KG1 (cell line): Measurements from ENCODE around the gene SHC1.
A peak's percentile ranks its signal among the peaks of the same experiment; 100 is the strongest.

Source experiments
- DNase-seq: peaks from one replicate; lab custom pipeline; 2025; lab: John Stamatoyannopoulos, UW

SHC1 gene

DNA sequence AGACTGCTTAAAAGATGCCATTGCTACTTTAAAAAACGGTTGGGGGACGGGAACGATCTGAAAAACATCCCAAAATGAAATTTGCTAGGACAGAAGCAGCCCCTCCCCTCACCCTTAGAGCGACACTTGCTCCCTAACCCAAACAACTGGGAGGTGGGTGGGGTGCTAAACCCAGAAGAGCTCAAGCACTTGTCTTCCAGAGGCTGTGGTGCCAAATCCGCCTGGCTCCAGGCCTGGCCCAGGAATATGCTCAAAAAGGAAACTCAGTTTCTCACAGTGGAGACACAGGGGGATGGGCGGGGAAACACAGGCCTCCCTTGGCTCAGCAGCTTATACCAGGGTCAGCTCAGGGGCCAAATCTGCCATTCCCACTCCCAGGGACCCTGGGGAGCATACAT lies 14.0 kb downstream of the SHC1 start:
- DNase-seq: no peak

DNA sequence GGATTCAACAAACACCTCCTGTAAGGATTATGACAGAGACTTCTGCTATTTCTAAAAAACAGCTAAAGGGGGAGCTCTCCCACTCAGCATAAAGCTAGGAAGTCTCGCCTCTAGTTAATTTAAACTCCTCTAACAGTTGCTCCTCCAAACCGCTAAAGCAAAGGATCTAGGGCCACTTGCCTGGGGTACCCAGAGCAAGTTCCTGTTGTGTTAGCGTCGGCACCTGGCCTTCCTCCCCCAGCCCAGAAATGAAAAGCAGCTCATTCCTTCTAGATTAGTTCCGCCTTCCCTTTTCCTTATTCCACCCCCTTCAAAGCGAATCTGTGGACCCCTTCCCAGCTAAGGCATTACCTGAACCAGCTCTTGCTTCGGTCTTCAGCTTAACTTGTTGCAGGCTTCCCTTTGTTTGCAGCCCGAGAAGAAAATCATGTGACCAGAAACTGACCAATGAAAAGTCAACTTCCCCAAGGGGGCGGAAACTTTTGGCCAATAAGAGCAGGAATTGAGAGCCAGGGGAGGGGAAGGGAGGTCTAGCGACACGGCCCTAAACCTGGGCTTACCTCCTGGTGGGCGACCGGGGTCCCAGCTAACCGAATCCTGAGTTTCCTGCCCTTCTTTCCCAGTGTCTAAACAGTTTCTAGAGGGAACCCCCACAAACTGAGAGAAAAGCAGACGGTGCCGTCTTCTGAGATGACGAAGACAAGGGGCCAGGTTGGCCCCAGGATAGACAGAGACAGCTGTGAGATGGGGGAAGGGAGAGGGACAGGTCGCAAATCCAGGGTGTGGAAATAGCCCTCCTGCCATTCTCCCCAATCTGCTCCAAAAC lies 14.6 kb downstream of the SHC1 start, which contains the start of gene PBXIP1:
PBXIP1 (minus strand) TSS at position 382 of the 826 bp plus-strand sequence. CDS start 2,378 bp downstream, outside the sequence.
- peak; percentile 83 for DNase-seq

DNA sequence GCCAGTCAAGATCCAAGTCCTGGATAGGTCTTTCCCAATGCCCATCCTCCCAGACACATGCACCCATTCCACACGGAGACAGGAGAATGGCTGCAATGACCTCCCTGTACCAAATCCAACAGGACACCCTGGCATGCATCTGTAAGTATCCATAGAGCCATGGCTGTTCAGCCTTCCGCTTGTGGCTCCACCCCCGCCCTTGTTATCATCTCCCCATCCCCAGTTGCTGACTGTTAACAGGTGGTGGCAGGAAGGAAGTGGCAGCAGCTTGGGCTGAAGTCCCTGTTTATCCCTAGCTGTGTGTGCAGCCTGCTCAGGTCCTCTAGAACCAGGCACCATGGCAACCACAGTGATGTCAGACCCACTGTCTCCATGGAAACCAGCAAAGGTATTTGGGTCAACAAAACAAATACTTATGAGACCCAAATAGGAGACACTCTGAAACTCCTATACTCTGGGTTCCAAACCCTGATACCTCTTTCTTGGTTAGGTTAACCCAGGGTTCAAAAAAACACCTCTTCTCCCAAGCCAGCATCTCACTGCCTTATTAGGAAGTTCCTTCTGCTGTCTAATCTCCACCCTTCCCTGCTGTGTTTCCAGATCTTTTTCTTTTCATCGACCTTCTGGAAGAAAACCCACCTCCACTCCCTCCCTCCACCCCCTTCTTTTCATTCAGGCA lies 15.4 kb downstream of the SHC1 start:
- no peak for DNase-seq

DNA sequence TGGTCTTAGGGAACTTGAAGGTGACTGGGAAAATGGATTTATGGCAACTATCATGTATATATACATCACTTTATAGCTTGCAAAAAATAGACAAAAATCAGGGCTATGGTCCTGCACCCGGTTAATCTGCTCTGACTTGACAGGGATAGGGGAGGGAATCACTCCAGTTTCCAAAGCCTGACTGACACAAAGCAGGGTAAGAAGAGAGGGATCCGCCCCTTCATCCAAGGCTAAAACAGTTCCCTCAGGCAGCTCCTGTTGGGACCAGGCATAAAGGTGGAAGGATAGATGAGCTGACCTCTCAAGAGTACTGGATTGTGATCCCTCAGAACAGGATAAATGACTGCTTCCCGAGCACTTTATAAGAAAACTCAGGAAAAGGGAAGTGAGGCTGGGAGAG lies 16.0 kb downstream of the SHC1 start:
- no peak for DNase-seq

DNA sequence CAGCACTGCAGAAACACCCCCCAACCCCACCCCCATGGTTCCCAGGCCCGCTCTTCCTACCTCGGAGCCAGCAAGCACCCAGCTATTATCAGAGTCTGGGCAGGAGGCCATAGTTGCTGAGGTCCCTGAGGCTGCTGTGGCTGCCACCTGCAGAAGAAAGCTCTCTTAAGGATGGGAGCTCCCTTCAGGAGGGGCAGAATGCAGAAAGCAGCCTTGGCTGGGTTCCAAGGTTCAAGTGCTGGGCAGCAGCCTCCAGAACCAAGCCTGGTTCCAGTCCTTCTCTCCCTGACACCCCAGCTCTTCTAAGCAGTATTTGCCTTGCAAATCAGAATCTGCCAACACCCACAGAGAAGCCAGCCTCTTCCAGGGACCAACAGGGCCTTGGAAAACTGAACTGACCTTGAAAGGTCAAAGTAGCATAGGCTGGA lies 16.9 kb downstream of the SHC1 start:
- DNase-seq: no peak

DNA sequence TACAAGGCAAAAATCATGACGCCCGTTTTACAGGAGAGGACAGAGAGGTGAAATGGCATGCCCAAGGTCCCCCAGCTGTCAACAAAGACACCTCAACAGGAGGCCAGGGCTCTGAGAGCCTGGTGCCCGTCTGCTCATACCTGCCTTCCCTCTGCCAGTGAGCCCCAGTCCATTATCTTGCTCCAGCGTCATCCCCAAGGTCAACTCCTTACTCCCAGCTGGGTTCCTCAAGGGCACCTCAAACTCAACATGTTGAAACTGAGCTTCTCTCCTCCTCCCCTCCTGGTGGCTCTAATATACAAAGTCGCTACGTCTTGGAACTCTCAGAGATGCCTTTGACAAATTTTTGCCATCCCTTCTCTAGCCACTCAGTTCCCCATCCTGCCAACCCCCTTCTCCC lies 17.9 kb downstream of the SHC1 start:
- DNase-seq: no peak

DNA sequence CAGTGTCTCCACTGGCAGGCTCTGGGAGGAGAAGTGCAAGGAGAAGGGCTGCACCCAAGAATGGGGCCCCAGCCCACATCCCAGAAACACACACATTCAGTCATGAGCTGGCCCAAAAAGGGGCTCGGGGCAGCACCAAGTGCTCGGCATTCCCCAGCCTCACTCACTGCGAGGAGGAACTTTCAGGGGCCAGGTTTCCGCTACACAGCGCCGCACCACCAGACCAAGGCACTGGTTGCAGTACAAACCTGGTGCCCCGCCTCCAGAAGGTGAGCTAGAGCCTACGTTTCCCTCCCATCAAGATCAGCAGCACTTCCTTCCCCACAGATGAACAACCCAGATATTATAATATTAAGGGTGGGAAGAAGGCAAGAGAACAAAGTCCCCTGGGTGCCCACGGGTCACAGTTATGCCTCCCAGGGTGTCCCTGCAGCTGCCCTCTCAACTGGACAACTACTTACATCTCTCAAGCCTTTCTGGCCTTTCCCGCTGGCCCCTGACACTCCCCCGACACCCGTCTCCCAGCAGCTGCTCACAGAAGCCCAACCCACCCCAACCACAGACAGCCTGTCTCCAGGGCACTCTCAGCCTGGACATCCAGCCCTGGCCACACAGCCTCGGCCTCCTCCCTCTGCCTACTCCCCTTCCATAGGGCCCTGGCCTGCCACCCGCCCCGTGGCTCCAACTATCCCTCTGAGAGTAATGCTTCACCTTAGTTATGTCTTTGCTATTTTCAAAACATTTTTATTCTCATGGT lies 18.5 kb downstream of the SHC1 start:
- no peak for DNase-seq

DNA sequence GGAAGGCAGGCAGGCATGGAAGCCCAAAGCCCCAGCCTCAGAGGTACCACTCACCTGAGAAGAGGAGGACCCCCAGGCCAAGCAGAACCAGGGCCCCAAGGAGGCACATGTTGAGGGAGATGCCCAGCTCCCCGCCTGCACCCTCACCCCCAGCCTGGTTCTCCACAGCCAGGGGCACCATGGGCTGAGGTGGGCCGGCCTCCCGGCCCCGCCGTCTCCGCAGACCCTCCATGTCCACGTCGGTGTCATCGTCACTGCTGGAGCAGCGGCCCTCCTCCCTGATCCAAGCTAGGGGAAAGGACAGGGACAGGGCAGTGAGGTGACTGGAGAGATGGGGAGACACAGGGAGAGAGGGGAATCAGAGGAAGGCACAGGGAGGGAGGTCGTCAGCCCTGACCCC lies 22.5 kb downstream of the SHC1 start:
- DNase-seq: no peak

DNA sequence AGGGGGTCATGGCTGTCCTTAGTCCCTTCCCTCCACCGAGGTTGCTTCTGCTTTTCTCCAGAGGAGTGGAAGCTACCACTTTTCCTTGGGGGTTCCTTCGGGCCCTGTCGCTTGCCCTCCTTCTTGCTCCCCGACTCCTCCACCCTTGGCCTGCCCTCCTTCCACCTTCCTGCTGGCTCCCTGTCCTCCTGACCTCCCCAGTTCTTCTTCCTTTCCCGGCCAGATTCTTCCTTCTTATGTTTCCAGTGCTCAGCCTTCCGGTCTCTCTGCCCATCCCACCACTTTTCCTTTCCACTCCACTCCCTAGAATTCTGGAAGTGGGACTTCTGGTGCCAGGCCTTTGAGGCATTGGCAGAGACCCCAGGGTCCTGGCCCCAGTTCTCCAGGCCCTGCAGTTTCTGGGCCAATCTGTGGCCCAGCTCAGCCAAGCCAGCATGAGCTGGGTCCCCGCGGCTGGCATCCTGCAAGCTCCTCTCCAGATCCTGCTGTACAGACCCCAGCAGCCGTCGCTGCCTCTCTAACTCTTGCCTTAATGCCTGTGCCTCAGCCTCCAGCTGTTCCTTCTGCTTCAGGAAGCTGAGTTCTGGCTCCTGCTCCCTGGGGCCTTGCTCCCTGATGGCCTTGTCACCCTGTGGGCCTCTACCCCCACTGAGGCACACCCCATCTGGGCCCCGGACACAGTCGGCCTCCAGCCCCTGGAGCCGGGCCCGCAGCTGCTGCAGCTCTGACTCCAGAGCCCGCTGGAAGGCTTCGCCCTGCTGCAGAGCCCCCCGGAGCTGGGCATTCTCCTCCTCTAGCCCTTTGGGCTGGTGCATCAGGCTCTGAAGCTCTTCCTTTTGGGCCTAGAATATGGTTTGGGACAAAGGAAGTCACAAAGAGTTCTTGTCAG lies 24.3 kb downstream of the SHC1 start:
- no peak for DNase-seq

DNA sequence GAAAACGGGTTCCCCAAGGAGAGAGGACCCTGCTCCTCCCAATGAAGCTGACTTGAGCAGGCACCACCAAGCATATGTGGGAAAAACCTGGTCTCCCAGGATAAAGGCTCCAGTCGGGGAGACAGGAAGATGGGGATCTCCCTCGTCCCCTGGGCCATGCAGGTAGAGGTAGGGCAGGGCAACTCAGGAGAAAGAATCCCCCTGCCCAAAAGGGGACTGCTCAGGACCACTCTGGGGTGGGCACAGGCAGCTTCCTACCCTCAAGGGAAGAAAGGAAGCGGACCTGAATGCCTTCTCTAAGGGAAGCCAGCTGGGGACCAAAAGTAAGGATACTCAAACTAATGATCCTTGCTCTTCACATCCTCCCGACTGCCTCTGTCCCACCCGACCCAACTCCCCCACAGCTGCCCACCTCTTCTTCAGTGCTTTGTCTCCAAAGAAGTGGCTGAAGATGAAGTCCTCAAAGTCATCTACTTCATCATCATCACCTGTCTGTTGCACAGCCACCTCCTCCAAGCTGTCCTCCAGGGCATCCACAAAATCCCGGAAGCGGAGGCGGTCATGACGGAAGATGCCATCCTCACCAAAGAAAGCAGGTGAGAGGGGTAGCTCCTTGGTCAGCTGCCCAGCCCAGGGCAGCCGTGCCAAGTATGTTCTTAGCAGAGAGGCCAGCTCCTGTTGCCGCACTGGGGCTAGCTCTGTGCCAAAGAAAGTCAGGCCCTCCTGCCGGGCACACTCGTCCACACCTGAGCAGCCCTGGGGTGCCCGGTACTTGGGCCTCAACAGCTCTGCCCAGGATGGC lies 25.2 kb downstream of the SHC1 start:
- DNase-seq: no peak

DNA sequence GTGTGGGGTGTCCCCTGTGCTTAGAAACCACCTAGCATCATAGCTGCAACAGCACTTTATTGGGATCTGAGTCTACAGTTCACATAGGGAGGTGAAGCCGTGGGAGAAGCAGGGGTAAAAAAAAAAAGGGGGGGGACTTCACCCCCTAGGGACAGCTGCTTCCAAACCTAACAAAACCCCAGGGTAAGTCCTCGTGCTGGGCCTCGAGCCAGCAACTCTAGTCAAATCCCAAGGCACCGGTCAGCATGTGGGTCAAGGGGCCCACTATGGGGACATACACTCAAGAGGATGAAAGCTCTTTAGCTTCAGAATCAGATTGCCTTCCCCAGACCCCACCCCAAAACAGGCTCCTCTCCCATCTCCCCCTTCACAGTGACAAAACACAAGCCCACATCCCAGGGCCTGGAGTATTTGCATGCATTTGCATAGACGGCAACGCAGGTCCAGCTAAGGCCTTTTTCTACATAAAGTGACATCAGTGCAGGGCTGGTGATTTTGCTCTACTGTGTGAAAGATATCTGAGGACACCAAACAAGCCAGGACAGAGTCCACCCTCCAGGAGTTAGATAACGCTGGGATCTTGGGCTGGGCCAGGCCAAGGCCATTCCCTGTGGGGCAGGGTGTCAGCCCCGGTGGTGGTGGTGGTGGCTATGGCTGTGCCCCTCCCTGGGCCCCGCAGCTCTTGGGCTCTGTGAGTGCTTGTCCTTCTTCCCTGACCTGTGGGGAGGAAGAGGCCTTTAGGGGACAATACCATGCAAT lies 26.0 kb downstream of the SHC1 start:
- no peak for DNase-seq

DNA sequence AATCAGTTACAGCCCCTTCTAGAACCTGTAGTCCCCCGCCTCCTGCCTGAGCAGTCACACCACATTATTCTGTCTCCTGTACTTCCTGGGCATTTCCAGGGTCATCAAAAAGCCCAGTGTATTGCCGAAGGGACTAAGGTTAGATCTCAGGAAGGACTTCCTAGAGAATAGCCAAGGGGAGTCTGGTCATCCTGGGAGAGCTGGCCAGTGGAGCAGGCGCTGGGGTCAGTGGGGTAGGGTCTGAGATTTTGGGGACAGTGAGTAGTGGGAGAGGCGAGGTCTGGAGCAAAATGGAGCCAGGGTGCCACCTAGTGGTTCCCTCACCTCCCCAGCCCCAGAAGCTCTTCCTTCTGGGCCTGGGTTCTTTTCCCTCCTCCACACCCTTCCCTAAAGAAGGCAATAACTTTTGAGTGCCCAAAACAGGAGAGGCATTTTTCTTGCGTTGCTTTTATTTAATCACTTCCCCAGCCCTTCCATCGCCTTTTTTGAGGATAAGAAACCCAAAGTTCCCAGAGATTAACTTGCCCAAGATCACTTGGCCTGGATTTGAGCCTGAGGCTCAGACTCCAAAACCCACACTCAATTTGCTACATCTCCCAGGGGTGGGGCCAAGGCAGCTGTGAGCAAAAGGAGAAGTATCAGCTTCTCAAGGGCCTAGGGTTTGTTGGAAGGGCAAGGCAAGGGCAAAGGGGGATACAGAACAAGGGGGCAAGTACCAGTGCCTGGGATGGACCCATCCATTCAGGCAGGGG lies 26.7 kb downstream of the SHC1 start:
- DNase-seq: peak; percentile 28

DNA sequence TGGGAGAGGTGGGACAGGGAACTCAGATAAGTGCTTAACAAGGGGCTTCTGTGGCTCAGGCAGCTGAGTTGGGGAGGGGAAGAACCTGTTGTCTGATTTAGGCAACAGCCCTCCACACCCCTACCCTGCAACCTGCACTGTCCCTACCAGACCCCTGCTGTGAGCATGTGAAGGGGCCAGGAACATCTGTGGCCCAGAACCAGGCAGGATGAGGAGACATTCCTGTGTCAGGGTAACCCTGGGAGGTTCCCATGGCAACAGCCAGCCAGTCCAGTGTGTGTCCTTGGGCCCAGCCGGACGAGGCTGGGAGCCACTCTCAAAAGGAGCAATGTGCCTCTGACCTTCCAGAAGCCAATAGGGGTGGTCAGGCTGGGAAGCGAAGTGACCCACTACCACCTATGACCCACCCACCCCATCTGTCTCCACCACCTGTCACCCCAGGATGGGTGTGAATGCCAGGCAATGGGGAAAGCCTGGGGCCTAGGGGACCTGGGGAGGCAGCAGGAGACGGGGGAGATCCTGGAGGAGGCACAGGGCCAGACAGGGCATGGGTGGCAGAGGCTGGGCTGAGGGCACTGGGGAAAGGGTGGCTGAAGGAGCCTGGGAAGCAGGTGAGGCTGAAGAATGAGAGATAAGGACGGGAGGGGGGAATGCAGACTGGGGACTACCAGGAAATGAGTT lies 29.1 kb downstream of the SHC1 start:
- DNase-seq: no peak

DNA sequence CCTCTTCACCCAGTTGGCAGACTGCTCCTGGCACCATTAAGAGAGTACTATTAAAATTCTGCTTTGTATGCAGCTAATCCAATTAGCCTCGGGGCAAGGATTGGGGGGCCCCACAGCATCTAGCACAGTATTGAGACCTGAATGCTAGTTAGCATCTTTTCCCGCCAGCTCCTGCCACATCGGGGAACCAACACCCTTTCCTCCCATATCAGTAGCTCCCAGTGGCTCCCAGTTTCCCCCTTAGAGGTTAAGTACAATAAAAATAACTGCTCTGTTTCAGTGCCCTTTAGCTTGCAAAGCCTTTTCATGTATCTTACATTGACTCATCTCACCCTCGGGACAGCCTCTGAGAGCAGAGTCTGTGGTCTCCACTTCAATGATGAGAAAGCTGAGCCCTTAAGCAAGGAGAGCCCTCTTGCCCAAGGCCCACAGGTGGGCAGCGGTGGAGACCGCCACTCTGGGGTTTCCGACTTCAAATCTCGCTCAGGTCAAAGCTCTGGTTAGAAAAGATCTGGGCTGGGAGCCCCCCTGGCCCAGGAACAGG lies 29.8 kb downstream of the SHC1 start:
- no peak for DNase-seq

DNA sequence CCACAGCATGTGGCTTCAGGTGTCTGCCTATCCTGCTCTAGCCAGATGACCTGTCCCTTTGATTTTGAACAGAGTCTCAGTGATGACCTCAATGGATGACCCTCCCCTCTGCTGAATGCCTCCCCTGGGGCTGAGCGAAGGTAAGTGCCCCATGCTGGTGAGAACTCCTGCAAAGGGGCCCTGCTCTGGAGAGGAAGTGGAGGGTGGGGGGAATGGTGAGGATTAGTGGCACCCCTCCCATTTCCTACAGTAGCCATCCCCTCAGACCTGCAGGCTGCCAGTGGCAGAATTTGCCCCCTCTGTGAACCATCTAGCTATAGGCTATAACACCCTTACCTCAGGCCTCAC lies 30.4 kb downstream of the SHC1 start:
- DNase-seq: no peak

DNA sequence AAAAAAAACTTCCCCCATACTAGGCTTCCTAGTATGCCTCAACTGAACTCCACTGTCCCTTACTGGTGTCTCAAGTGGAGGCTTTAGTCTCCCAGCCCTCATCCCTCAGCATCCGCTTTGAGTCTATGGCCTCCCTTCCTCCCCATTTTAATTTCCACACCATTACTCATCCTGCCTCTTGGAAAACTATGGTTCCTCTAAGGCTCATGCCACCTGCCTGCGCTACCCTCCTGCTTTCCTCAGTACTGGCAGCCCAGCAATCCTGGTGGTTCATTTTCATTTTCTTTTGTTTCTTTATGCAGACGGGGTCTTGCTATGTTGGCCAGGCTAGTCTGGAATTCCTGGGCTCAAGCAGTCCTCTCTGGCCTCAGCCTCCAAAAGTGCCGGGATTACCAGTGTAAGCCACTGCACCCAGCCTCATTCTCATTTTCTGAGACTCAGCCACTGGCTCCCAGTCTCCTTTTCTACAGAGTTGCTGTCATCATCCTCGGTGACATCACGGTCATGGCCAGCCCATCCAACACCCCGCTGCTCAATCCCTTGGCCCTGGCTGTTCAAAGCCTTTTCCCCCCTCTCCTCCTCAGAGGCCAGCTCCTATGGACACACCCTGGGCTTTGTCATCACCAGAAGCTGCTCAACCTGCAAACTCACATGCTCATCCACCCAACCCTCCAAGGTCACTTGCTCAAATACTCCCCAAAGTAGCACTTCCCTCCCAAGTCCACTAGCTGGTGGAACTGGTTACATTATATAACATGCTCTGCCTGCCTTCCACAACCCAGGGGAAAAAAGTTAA lies 31.7 kb downstream of the SHC1 start:
- no peak for DNase-seq

DNA sequence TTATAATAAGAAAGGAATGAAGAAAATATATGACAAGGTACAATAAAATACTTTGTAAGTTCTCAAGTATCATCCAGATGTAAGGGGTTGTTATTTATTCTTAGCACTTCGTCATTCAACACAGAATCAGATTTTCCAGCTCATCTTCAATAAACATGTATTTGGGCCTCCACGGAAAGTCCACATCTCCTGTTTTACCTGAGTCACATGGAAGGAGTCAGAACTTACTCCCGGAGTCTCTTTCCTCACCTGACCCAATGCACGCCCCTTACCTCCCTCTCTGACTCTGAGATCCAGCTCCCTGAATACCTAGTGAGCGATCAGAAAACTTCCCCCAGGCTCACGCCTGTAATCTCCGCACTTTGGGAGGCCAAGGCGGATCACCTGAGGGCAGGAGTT lies 32.6 kb downstream of the SHC1 start:
- DNase-seq: no peak
